Kidney epithelial cell (primary cell): ENCODE measurements around the gene C21orf58. TPM values are rescaled to one million over a fixed set of nuclear protein-coding genes. Genes with fewer than 3 reads are reported as not detected.

ENCODE experiments used
- DNase-seq: peaks from one replicate; pipeline ENCODE4 v3.0.0-alpha.2; 2010; ENCODE audit warnings: low read depth
- H3K27me3 ChIP-seq: 2 replicates; pipeline ENCODE4 v1.6.0; 2011; ENCODE audit warnings: low read length; ENCODE audit not compliant: control insufficient read depth, insufficient read depth
- H3K36me3 ChIP-seq: 2 replicates; pipeline ENCODE4 v1.5.1; 2011; ENCODE audit warnings: low read length; ENCODE audit not compliant: control insufficient read depth, insufficient read depth
- H3K4me3 ChIP-seq: 2 replicates; pipeline ENCODE4 v1.5.1; 2011; ENCODE audit warnings: low read depth, mild to moderate bottlenecking, control low read depth, low read length
- CTCF ChIP-seq: IDR thresholded peaks from 2 replicates; pipeline ENCODE4 v1.5.1; 2011; ENCODE audit warnings: mild to moderate bottlenecking, moderate library complexity, low read length, control low read depth, inconsistent platforms; ENCODE audit not compliant: insufficient read depth, poor library complexity, severe bottlenecking
- total RNA-seq: library from RNA; depleted of rRNA; stranded (reverse); fragments of >200 nt; gene quantifications from 2 replicates; pipeline ENCODE4 v1.2.3, GENCODE V29; 2015

The C21orf58 gene
- total RNA-seq, 1 donor from 2014 or later, result 1.5 TPM

GRCh38 chr21:46356005-46356338 lies 32.3 kb upstream of the C21orf58 start:
- Histone ChIP-seq H3K4me3 (no peak overlapping the region), H3K27me3 (no peaks in the 10 kb centered on the region), H3K36me3 (peaks cover 5% of the 10 kb centered on the region)
- no peak for DNase-seq
- TF ChIP-seq CTCF, result no peak

GRCh38 chr21:46355161-46356004 lies 31.7 kb upstream of the C21orf58 start:
- DNase-seq, result no peak
- Histone ChIP-seq H3K4me3 (no peak overlapping the region), H3K36me3 (peaks cover 5% of the 10 kb centered on the region), H3K27me3 (no peaks in the 10 kb centered on the region)
- no peak for TF ChIP-seq CTCF

- DNase-seq, result no peak
- Histone ChIP-seq H3K4me3 (no peak overlapping the region), H3K27me3 (no peaks in the 10 kb centered on the region), H3K36me3 (peaks cover 5% of the 10 kb centered on the region)
- no peak for TF ChIP-seq CTCF
Observed at GRCh38 chr21:46354518-46354917, 30.8 kb upstream of the C21orf58 start.

- TF ChIP-seq CTCF, result no peak
Observed at GRCh38 chr21:46354046-46354445, 30.4 kb upstream of the C21orf58 start.

GRCh38 chr21:46352913-46353312 lies 29.2 kb upstream of the C21orf58 start:
- no peaks in the 10 kb centered on the region for H3K27me3 ChIP-seq
- DNase-seq, result no peak
- peaks cover 5% of the 10 kb centered on the region for H3K36me3 ChIP-seq
- H3K4me3 ChIP-seq, result no peak overlapping the region
- no peak for TF ChIP-seq CTCF

More at GRCh38 chr21:46354046-46354445, 30.4 kb upstream of the C21orf58 start:
- H3K4me3 ChIP-seq, result no peak overlapping the region
- DNase-seq, result no peak
- no peaks in the 10 kb centered on the region for H3K27me3 ChIP-seq
- H3K36me3 ChIP-seq, result peaks cover 5% of the 10 kb centered on the region

GRCh38 chr21:46352164-46352515 lies 28.5 kb upstream of the C21orf58 start:
- TF ChIP-seq CTCF, result no peak
- H3K27me3 ChIP-seq, result no peaks in the 10 kb centered on the region
- H3K36me3 ChIP-seq, result peaks cover 5% of the 10 kb centered on the region
- H3K4me3 ChIP-seq, result no peak overlapping the region
- DNase-seq, result no peak
